Stimulated activated CD8-positive, alpha-beta memory T cell treated with anti-CD3 and anti-CD28 coated beads, Interleukin-4, amount 100 ng/mL, for 1 hour (primary cell): ENCODE data around the gene PPP2R5C.

Source experiments
- DNase-seq, 2 donors: peaks; one replicate each; pipeline ENCODE4 v3.0.0-alpha.2; 2020; ENCODE audit warnings: low read depth in 2 of 2, low spot score in 1 of 2

PPP2R5C gene

GRCh38 chr14:101882141-101882935 lies 120.8 kb downstream of the PPP2R5C start:
- no peak for DNase-seq

GRCh38 chr14:101884089-101884933 lies 122.8 kb downstream of the PPP2R5C start:
- DNase-seq, result no peak

GRCh38 chr14:101884934-101885576 lies 123.5 kb downstream of the PPP2R5C start:
- DNase-seq, result no peak

GRCh38 chr14:101887219-101887618 lies 125.7 kb downstream of the PPP2R5C start:
- no peak for DNase-seq

GRCh38 chr14:101888182-101888581 lies 126.7 kb downstream of the PPP2R5C start:
- no peak for DNase-seq

GRCh38 chr14:101889366-101889765 lies 127.9 kb downstream of the PPP2R5C start:
- no peak for DNase-seq

GRCh38 chr14:101889898-101890297 lies 128.4 kb downstream of the PPP2R5C start:
- DNase-seq, result no peak

- no peak for DNase-seq
These were observed 130.0 kb downstream of the PPP2R5C start for GRCh38 chr14:101891471-101891870.

- no peak for DNase-seq
These were observed 132.2 kb downstream of the PPP2R5C start for GRCh38 chr14:101893759-101894158.

GRCh38 chr14:101894365-101895081 lies 133.0 kb downstream of the PPP2R5C start:
- no peak for DNase-seq

GRCh38 chr14:101895256-101895655 lies 133.7 kb downstream of the PPP2R5C start:
- no peak for DNase-seq

- no peak for DNase-seq
These were observed 135.8 kb downstream of the PPP2R5C start for GRCh38 chr14:101897326-101897725.

GRCh38 chr14:101898416-101898815 lies 136.9 kb downstream of the PPP2R5C start:
- DNase-seq, result no peak

- DNase-seq, result no peak
These were observed 137.8 kb downstream of the PPP2R5C start for GRCh38 chr14:101899263-101899662.

- no peak for DNase-seq
These were observed 138.7 kb downstream of the PPP2R5C start for GRCh38 chr14:101900253-101900652.

- no peak for DNase-seq
These were observed 141.6 kb downstream of the PPP2R5C start for GRCh38 chr14:101903111-101903561.

GRCh38 chr14:101905614-101906013 lies 144.1 kb downstream of the PPP2R5C start:
- no peak for DNase-seq

- no peak for DNase-seq
These were observed 145.1 kb downstream of the PPP2R5C start for GRCh38 chr14:101906645-101907044.

GRCh38 chr14:101907619-101908018 lies 146.1 kb downstream of the PPP2R5C start:
- no peak for DNase-seq

- no peak for DNase-seq
These were observed 147.3 kb downstream of the PPP2R5C start for GRCh38 chr14:101908795-101909194.
